RWPE1 (cell line): ENCODE results near the gene LPAR4.

Source experiments
- CTCF ChIA-PET: fragments of 350-600 bp; sonication (Branson Sonifier 250); formaldehyde crosslinking; extraction: SDS; loops from one replicate; lab custom pipeline; 2021; lab: Yijun Ruan, JAX
- POLR2A ChIA-PET: fragments of 400-600 bp; formaldehyde crosslinking; extraction: SDS; loops from one replicate; lab custom pipeline; 2020; ENCODE audit warnings: antibody characterized with exemption; ENCODE audit not compliant: low non-redundant PET; lab: Yijun Ruan, JAX
- DNase-seq: peaks from one replicate; pipeline ENCODE4 v3.0.0; 2012; ENCODE audit warnings: low spot score
- H3K27ac ChIP-seq: fragments of 450-650 bp; 2 replicates; pipeline ENCODE4 v1.5.1; 2017
- TF ChIP-seq, protein P1 (sequence below): fragments of 450-650 bp; conservative IDR thresholded peaks from 2 replicates; pipeline ENCODE4 v1.5.1; 2017; ENCODE audit warnings: low read depth, mild to moderate bottlenecking

LPAR4 gene

DNA sequence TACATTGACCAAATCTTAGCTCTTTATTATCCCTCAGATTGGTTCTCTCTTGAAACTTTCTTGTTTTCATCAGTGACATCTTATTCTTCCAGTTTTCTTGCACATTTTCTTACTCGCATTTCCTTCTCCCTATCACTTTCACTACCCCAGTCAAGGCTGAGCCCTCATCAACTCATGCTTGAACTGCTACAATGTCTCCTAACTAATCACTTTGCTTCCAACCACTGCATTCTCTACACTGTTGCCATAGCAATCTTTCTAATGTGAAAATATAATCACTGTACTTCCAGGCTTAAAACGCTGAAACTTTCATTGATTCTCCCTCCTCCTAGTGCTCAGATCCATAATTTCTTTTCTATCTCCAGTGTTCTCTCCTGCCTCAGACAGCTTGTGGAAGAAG is 22.2 kb upstream of the LPAR4 start:
- no peak overlapping the region for H3K27ac ChIP-seq
- ChIA-PET CTCF (no interaction called here), POLR2A (no interaction called here)
- TF ChIP-seq, protein P1, sequence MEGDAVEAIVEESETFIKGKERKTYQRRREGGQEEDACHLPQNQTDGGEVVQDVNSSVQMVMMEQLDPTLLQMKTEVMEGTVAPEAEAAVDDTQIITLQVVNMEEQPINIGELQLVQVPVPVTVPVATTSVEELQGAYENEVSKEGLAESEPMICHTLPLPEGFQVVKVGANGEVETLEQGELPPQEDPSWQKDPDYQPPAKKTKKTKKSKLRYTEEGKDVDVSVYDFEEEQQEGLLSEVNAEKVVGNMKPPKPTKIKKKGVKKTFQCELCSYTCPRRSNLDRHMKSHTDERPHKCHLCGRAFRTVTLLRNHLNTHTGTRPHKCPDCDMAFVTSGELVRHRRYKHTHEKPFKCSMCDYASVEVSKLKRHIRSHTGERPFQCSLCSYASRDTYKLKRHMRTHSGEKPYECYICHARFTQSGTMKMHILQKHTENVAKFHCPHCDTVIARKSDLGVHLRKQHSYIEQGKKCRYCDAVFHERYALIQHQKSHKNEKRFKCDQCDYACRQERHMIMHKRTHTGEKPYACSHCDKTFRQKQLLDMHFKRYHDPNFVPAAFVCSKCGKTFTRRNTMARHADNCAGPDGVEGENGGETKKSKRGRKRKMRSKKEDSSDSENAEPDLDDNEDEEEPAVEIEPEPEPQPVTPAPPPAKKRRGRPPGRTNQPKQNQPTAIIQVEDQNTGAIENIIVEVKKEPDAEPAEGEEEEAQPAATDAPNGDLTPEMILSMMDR = no peak
- no peak for DNase-seq

DNA sequence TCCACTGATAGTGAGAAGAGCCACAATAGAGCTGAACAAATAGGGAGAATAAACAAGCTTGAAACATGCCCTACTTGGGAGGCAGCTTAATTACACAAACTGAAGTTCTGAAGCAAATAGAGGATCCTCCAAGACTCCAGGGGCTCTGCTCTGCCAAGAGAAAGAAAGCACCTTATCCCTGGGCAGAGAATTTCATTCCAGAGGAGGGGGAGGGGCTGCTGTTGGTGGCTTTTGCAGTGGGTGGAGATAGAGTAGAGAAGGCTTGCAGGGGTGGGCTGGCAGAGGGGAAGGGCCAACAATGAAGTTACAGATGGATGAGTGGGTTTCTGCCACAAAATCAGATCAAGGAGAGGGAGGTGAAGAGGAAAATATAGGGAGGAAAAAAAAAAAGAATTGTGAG is 1.0 kb upstream of the LPAR4 start:
- no peak for DNase-seq
- no peak overlapping the region for H3K27ac ChIP-seq
- TF ChIP-seq, protein P1 = no peak
- POLR2A ChIA-PET = no interaction called here
- CTCF ChIA-PET = no interaction called here

- no peak for DNase-seq
- ChIA-PET POLR2A (no interaction called here), CTCF (interaction anchor here (0.6 kb wide), 1 partner anchor 14 kb away, joined by 4 read pairs; no protein-coding TSS in a partner anchor)
- no peak overlapping the region for H3K27ac ChIP-seq
- TF ChIP-seq, protein P1 = no peak
Observed at GRCh38 chrX:78747971-78748370, 451 bp downstream of the LPAR4 start.

- TF ChIP-seq, protein P1 = no peak
- CTCF ChIA-PET = no interaction called here
- POLR2A ChIA-PET = no interaction called here
- DNase-seq = no peak
- H3K27ac ChIP-seq = no peak overlapping the region
Observed at GRCh38 chrX:78748846-78749245, 1.3 kb downstream of the LPAR4 start.

GRCh38 chrX:78753571-78753970 is 6.1 kb downstream of the LPAR4 start:
- no peak overlapping the region for H3K27ac ChIP-seq
- POLR2A ChIA-PET = no interaction called here
- DNase-seq = no peak
- CTCF ChIA-PET = no interaction called here
- TF ChIP-seq, protein P1 = no peak

GRCh38 chrX:78754917-78755316 is 7.4 kb downstream of the LPAR4 start:
- CTCF ChIA-PET = no interaction called here
- no peak for DNase-seq
- POLR2A ChIA-PET = no interaction called here
- no peak overlapping the region for H3K27ac ChIP-seq
- TF ChIP-seq, protein P1 = no peak

DNA sequence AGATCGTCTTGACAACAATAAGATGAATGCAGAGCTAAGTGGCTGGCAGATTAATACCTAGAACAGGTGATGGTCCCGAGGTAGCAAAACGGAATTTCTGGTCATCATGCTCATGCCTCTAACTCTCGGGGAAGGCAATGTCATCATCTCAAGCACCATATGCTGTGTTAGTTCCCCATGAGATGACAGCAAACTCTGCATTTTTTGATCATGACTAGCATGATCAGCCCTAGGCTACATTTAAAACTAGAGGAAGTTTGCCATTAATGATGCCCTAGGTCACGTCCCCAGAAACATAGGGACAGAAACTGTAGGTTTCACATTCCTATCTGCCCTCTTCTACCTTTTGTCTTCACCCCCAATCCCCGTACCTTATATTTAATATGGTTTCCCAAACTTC is 11.6 kb downstream of the LPAR4 start:
- no peak overlapping the region for H3K27ac ChIP-seq
- POLR2A ChIA-PET = no interaction called here
- TF ChIP-seq, protein P1 = no peak
- CTCF ChIA-PET = no interaction called here
- DNase-seq = no peak
